NCI-H446 treated with DMSO at 0.1 percent for 48 hours (cell line): Measurements from ENCODE around the gene STARD5.
A peak's percentile ranks its signal among the peaks of the same experiment; 100 is the strongest.
"Not testable (repeated sequence)": the region's sequence is repeated elsewhere in the genome, so short reads cannot be mapped to it uniquely, and the experiment has no call there.

Experiments
- DNase-seq: peaks from one replicate; lab custom pipeline; 2025; lab: John Stamatoyannopoulos, UW

Gene STARD5, protein sequence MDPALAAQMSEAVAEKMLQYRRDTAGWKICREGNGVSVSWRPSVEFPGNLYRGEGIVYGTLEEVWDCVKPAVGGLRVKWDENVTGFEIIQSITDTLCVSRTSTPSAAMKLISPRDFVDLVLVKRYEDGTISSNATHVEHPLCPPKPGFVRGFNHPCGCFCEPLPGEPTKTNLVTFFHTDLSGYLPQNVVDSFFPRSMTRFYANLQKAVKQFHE

GRCh38 chr15:81323944-81324881 is at the start of gene STARD5:
Gene STARD5, minus strand, starts transcription at chr15:81324141. Its CDS starts 42 bp downstream, at chr15:81324099.
- peak; percentile 84 for DNase-seq

GRCh38 chr15:81373176-81373575 is 49.2 kb upstream of the STARD5 start:
- DNase-seq, result no peak

DNA sequence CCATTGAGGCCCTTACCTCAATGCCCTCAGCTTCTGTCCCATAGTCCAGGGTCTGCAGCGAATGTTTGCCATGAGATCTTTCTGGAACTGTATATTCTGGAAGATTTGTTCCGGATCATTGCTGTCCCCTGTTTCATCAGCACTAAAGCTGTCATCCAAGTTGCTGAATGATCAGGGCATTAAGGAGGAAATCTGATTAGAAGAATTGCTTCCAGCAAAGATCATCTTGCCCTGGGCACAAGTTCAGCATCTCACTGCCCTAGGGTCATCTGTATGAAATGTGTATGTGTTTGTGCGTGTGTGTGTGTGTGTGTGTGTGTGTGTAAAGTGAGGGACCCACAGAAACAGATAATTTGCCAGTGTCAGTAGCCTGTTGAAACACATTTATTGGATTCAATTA is 48.6 kb upstream of the STARD5 start:
- no peak for DNase-seq

DNA sequence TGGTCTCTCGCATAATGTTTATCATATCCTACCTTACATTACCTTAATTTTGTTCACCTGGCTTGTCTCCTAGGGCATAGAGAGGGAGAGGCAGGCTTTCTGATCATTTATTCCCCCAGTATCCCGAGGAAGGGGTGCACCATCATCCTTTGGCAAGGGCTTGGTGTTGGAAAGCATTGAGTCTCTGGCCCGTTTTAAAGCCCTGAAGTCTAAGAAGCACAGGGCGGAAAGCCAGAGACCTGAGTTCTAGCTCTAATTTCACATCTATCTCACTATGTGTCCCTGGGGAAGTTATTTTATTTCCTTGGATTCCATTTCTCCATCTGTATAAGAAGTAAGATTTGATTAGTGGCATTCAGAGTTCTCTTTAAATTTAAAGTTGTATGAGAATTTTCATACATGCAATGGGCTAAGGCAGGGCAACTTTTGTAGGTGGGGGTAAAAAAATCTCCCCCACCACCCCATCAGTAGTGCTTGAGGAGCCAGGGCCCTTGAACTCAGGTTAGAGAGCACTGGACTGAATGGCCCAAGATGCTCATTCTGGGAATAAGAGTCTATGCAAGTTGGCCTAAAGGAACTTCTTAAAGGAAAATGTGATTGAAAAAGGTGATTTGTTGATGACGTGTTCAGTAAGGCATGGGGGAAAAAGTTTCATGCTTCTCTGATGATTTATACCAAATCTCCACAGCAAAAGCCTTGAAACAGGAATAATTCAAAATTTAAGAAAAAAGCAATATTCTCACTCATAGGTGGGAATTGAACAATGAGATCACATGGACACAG is 40.0 kb upstream of the STARD5 start:
- DNase-seq, result no peak

GRCh38 chr15:81363276-81363675 is 39.3 kb upstream of the STARD5 start:
- DNase-seq, result no peak

- no peak for DNase-seq
Measured at GRCh38 chr15:81362790-81363189, 38.8 kb upstream of the STARD5 start.

DNA sequence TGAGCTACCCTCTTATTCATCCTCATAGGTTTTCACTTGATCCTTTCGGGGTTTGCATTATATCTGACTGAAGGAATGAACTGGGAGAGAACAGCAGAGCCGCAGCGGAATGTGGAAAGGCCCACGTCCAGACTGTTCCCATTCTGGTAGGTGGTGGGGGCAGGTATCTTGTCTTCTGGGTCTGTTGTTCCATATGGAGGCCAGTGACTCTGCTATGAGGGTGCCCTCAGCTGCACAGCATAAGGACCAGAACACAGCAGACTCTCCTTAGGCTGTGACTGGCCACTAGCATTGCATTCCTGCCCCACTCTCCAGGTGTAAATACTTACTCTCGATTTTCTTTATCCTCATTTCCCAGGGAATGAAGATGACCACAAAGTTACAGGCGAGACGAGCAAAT is 38.0 kb upstream of the STARD5 start:
- no peak for DNase-seq

- DNase-seq, result no peak
Measured at GRCh38 chr15:81360491-81360890, 36.5 kb upstream of the STARD5 start.

DNA sequence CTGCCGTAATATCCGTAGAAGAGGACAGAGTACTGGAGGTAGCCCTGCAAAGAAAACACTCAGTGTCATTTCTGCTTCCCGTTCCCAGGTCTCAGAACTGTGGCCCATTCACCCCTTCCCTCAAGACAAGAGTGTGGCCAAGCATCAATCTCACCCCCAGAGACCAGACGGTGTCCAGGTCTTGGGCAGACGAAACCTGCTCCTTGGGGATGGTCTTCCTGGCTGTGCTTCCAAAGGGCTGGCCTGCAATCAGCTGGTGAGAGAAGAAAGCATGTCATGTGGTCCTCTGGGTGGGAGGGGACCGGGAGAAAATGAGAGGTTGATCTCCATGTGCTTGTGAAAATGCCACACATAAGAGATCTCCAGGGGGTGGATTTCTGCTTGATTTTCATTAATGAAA is 34.3 kb upstream of the STARD5 start:
- no peak for DNase-seq

DNA sequence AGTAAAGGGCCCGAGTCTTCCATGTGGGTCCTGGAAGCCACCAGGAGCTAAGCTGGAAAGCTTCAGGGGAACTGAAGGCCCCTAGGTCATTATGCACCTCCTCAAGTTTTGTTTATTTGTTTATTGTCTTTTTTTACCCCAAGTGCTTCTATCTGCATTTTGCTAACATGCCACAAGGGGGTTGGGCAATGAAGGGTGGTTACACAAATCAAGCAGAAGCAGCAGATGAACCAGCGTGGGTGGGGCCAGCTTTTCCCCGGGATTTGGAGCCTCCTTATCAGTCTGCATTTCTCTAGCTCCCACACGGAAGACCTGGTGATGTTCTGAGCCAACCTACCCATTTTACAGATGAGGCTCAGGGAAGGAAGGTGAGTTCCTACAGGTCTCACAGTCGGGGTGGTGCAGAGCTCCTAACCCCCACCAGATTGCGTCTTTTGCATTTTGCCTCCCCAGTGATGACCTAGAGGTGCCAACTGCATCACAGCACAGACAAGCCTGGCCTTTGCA is 33.3 kb upstream of the STARD5 start:
- DNase-seq, result no peak

- DNase-seq, result no peak
Measured at GRCh38 chr15:81356252-81356651, 32.3 kb upstream of the STARD5 start.

GRCh38 chr15:81351651-81352050 is 27.7 kb upstream of the STARD5 start:
- peak; percentile 13 for DNase-seq

DNA sequence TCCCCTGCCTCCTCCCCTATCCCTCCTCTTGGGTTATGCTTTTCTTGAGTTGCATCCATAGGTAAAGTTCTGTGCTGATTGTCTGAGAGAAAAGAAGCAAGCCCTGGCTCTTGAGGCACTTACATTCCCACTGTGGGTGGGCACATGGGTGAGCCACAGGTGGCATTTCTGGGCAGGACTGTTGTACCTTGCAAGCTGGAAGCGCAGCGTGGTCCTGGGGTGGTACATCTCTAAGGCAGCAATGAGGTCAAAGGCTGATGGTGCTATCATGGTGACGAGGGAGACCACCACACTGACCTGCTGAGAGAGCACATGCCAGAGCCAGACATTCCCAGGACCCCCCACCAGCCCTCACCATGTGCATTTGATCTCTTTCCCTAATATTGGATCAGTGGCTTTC is 25.3 kb upstream of the STARD5 start:
- DNase-seq, result no peak

- not testable (repeated sequence) for DNase-seq
Measured at GRCh38 chr15:81348691-81349090, 24.8 kb upstream of the STARD5 start.

DNA sequence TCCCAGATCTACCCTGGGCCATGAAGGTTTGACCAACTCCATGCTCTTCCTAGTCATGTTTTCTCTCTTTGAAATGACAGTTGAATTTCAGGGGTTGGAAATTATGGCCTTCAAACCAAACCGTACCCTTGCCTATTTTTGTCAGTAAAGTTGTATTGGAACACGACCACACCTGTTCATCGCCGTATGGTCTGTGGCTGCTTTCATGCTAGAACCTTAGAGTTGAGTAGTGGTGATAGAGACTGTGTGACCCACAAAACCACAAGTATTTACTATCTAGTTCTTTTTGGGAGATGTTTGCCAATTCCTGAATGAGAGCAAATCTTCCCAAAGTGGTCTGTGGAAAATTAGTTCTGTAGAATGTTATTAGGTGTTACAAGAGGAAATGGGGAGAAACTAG is 24.0 kb upstream of the STARD5 start:
- no peak for DNase-seq

GRCh38 chr15:81346611-81347010 is 22.7 kb upstream of the STARD5 start:
- no peak for DNase-seq

DNA sequence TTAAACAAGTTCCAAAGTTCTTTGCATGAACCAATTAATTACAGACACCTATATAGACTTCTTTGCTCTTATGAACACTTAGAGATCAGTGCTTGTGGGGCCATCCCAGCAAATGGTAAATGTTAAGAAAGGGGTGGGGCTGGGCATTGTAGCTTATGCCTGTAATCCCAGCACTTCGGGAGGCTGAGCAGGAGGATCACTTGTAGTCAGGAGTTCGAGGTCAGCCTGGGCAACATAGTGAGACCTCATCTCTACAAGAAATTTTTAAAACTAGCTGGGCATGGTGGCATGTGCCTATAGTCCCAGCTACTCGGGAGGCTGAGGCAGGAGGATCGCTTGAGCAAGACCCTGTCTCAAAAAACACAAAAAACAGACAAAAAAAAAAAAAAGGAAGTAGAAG is 19.4 kb upstream of the STARD5 start:
- no peak for DNase-seq

GRCh38 chr15:81341351-81341750 is 17.4 kb upstream of the STARD5 start:
- DNase-seq, result no peak

GRCh38 chr15:81339851-81340250 is 15.9 kb upstream of the STARD5 start:
- DNase-seq, result no peak

GRCh38 chr15:81339321-81339720 is 15.4 kb upstream of the STARD5 start:
- peak; percentile 45 for DNase-seq

DNA sequence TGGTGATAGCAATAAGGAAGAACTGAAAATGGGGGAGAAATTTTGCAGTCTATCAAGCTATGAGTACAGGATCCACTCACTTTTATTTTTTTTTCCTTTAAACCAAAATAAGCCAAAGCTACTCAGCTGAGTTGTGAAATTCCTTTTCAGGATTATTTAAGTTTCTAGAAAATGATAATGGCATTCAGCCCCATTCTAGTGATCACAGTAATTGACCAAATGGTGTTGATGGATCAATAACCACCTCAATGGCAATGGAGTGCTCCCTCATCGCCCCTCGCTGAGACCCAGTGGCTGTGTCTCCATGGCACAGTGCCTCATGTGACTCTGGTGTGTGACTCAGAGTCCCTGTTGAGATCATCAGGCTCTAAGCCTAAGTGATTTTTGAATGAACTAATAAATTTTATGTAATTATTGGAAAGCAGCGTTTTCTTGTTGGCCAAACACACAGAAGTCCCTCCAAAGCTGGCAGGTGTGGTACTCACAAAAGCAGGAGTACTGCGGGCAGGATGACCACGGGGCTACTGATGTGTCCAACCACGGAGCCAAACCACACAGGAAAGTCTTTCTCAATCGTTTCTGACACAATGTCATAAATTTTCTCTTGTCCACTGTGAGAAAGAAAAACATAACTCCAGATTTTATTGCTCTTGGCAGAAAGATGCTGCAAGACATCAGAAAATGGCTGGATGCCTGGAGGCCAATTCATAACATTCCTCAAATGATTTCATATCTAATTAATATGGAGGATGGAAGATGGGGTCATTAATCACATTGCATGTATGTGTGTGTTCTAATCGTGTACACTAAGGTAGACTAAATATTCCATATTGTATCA is 14.4 kb upstream of the STARD5 start:
- DNase-seq, result peak; percentile 78
